ENCODE results near the gene TNFSF13. TPM values are rescaled to one million over a fixed set of nuclear protein-coding genes. Genes with fewer than 3 reads are reported as not detected.
A peak's percentile ranks its signal among the peaks of the same experiment; 100 is the strongest.

TNFSF13 gene, protein sequence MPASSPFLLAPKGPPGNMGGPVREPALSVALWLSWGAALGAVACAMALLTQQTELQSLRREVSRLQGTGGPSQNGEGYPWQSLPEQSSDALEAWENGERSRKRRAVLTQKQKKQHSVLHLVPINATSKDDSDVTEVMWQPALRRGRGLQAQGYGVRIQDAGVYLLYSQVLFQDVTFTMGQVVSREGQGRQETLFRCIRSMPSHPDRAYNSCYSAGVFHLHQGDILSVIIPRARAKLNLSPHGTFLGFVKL
- 19.7 and 25.7 TPM in 2 replicates for total RNA-seq (2022)
- Bru-seq, nascent RNA = percentile 42 among the genes with signal in this experiment
- BruChase-seq, experiment 1, labeled RNA remaining after a 6-hour chase = percentile 76 among the genes with signal in this experiment
- percentile 61 among the genes with signal in this experiment for BruChase-seq, experiment 2, labeled RNA remaining after a 2-hour chase
- long read RNA-seq, transcript TNFSF13-201 (6 exons, 1,971 nt) = major isoform, 25 of 52 reads
- long read RNA-seq, partial matches to known transcripts = 9 of 52 reads
- long read RNA-seq, other reads (novel, unspliced or antisense) = 12 of 52 reads

DNA sequence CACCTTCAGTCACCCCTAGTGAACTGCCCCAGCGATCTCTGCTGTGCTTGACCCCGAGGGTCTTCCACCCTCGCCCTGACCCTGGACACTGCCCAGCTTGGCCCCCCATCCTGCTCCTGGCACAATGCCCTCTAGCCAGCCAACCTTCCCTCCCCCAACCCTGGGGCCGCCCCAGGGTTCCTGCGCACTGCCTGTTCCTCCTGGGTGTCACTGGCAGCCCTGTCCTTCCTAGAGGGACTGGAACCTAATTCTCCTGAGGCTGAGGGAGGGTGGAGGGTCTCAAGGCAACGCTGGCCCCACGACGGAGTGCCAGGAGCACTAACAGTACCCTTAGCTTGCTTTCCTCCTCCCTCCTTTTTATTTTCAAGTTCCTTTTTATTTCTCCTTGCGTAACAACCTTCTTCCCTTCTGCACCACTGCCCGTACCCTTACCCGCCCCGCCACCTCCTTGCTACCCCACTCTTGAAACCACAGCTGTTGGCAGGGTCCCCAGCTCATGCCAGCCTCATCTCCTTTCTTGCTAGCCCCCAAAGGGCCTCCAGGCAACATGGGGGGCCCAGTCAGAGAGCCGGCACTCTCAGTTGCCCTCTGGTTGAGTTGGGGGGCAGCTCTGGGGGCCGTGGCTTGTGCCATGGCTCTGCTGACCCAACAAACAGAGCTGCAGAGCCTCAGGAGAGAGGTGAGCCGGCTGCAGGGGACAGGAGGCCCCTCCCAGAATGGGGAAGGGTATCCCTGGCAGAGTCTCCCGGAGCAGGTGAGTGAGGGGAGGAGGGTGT, at the start of gene TNFSF13:
TNFSF13 (plus strand) TSS at position 207 of the 776 bp plus-strand sequence; CDS start at position 497, 290 bp downstream.
- Mint-ChIP-seq H3K4me1 (ENCODE audit: low read depth, unreplicated experiment) (peaks cover 48% of the 10 kb centered on the region), H3K27ac (ENCODE audit: unreplicated experiment) (peak within 1 kb of the TSS; percentile 87), H3K4me3 (ENCODE audit: low read depth, unreplicated experiment) (peak within 1 kb of the TSS; percentile 90), H3K9me3 (ENCODE audit: low read depth, unreplicated experiment) (no peaks in the 10 kb centered on the region), H3K27me3 (ENCODE audit: unreplicated experiment) (no peaks in the 10 kb centered on the region), H3K36me3 (ENCODE audit: insufficient read depth, unreplicated experiment) (peaks cover 63% of the 10 kb centered on the region)
- BruUV-seq (replicated peaks) = no TSS peak
- TF ChIP-seq, protein P1, sequence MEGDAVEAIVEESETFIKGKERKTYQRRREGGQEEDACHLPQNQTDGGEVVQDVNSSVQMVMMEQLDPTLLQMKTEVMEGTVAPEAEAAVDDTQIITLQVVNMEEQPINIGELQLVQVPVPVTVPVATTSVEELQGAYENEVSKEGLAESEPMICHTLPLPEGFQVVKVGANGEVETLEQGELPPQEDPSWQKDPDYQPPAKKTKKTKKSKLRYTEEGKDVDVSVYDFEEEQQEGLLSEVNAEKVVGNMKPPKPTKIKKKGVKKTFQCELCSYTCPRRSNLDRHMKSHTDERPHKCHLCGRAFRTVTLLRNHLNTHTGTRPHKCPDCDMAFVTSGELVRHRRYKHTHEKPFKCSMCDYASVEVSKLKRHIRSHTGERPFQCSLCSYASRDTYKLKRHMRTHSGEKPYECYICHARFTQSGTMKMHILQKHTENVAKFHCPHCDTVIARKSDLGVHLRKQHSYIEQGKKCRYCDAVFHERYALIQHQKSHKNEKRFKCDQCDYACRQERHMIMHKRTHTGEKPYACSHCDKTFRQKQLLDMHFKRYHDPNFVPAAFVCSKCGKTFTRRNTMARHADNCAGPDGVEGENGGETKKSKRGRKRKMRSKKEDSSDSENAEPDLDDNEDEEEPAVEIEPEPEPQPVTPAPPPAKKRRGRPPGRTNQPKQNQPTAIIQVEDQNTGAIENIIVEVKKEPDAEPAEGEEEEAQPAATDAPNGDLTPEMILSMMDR (IDR thresholded peaks at IDR 0.05; ENCODE audit: unreplicated experiment) = no peak
- DNase-seq = peak; percentile 41
- intact Hi-C loops (cut with micrococcal nuclease; ENCODE audit: unreplicated experiment) = no loop called here
- CTCF ChIA-PET = interaction anchor here (0.6 to 2.6 kb wide), 6 partner anchors 44 to 253 kb away, joined by 3 to 33 read pairs (median 4); partner anchors contain the start of gene WRAP53

DNA sequence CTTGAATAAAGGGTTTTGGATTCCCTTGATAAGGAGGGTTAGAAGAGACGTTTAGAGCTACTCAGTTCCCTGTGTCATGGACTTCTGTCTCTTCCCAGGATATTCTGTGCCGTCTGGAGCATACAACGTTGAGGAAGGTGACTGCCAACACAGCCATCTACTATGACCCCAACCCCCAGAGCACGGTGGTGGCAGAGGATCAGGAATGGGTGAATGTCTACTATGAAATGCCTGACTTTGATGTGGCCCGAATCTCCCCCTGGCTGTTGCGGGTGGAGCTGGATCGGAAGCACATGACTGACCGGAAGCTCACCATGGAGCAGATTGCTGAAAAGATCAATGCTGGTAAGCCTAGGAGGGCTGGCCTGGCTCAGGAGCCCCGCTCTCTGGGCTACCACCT, 49.7 kb upstream of the TNFSF13 start:
- no peaks in the 10 kb centered on the region for H3K9me3 Mint-ChIP-seq (ENCODE audit: low read depth, unreplicated experiment)
- no peaks in the 10 kb centered on the region for H3K27me3 Mint-ChIP-seq (ENCODE audit: unreplicated experiment)
- CTCF ChIA-PET = no interaction called here
- intact Hi-C loops (cut with micrococcal nuclease; ENCODE audit: unreplicated experiment) = no loop called here
- no peak overlapping the region for H3K27ac Mint-ChIP-seq (ENCODE audit: unreplicated experiment)
- BruUV-seq (replicated peaks) = no TSS peak
- H3K36me3 Mint-ChIP-seq (ENCODE audit: insufficient read depth, unreplicated experiment) = peaks cover 39% of the 10 kb centered on the region
- DNase-seq = no peak
- TF ChIP-seq, protein P1 (IDR thresholded peaks at IDR 0.05; ENCODE audit: unreplicated experiment) = no peak
- H3K4me1 Mint-ChIP-seq (ENCODE audit: low read depth, unreplicated experiment) = no peaks in the 10 kb centered on the region
- no peak overlapping the region for H3K4me3 Mint-ChIP-seq (ENCODE audit: low read depth, unreplicated experiment)

DNA sequence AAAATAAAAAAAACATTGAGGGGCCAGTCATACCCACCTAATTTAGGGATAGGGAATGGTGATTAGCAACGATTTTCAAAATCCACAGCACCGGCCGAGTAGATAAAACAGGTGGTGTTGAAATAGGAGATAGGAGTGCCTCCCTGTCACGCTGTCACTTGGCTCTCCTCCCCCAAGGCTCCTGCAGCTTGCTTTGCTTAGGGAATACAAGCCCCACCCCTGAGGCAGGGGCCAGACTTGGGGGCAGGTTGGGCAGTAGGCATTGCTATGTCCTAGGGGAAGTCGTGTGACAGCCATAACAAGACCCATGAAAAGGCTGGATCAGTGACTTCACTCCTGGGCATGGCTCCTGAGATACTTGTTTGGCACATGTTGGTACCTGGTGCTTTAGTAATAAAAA, 48.6 kb upstream of the TNFSF13 start:
- CTCF ChIA-PET = no interaction called here
- Mint-ChIP-seq H3K27ac (ENCODE audit: unreplicated experiment) (no peak overlapping the region), H3K36me3 (ENCODE audit: insufficient read depth, unreplicated experiment) (peaks cover 40% of the 10 kb centered on the region), H3K4me3 (ENCODE audit: low read depth, unreplicated experiment) (no peak overlapping the region), H3K9me3 (ENCODE audit: low read depth, unreplicated experiment) (no peaks in the 10 kb centered on the region), H3K27me3 (ENCODE audit: unreplicated experiment) (no peaks in the 10 kb centered on the region), H3K4me1 (ENCODE audit: low read depth, unreplicated experiment) (no peaks in the 10 kb centered on the region)
- TF ChIP-seq, protein P1 (IDR thresholded peaks at IDR 0.05; ENCODE audit: unreplicated experiment) = no peak
- DNase-seq = no peak
- BruUV-seq (replicated peaks) = no TSS peak
- intact Hi-C loops (cut with micrococcal nuclease; ENCODE audit: unreplicated experiment) = no loop called here

DNA sequence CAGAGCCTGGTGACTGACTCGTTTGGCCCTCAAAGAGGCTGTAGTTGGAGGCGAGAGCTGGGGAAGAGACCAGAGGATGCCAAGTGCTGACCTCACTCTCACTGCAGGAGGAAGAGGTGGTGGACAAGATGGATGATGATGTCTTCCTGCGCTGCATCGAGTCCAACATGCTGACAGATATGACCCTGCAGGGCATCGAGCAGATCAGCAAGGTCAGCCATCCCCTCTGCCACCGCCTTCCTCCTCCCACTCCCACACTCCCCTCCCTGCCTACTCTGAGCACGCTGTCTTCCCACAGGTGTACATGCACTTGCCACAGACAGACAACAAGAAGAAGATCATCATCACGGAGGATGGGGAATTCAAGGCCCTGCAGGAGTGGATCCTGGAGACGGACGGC, 47.4 kb upstream of the TNFSF13 start:
- DNase-seq = no peak
- Mint-ChIP-seq H3K36me3 (ENCODE audit: insufficient read depth, unreplicated experiment) (peaks cover 34% of the 10 kb centered on the region), H3K27me3 (ENCODE audit: unreplicated experiment) (no peaks in the 10 kb centered on the region), H3K9me3 (ENCODE audit: low read depth, unreplicated experiment) (no peaks in the 10 kb centered on the region), H3K27ac (ENCODE audit: unreplicated experiment) (no peak overlapping the region), H3K4me3 (ENCODE audit: low read depth, unreplicated experiment) (no peak overlapping the region), H3K4me1 (ENCODE audit: low read depth, unreplicated experiment) (no peaks in the 10 kb centered on the region)
- TF ChIP-seq, protein P1 (IDR thresholded peaks at IDR 0.05; ENCODE audit: unreplicated experiment) = no peak
- CTCF ChIA-PET = no interaction called here
- no TSS peak for BruUV-seq (replicated peaks)
- intact Hi-C loops (cut with micrococcal nuclease; ENCODE audit: unreplicated experiment) = no loop called here
